HEK293T (cell line): ENCODE measurements around the gene KCNQ2.
"Not testable (repeated sequence)": the region's sequence is repeated elsewhere in the genome, so short reads cannot be mapped to it uniquely, and the experiment has no call there.

Experiments
- CTCF ChIA-PET: fragments of 350-600 bp; formaldehyde crosslinking; extraction: SDS; loops from one replicate; lab custom pipeline; 2021; ENCODE audit warnings: antibody characterized with exemption, inconsistent platforms; lab: Yijun Ruan, JAX
- POLR2A ChIA-PET: fragments of 350-600 bp; formaldehyde crosslinking; extraction: SDS; loops from one replicate; lab custom pipeline; 2020; ENCODE audit warnings: antibody characterized with exemption, inconsistent platforms; lab: Yijun Ruan, JAX
- DNase-seq: peaks from one replicate; pipeline ENCODE4 v3.0.0; 2012; ENCODE audit warnings: mixed read lengths; ENCODE audit errors: extremely low spot score
- ARNT ChIP-seq: fragments of 450-650 bp; IDR thresholded peaks from 2 replicates; pipeline ENCODE4 v1.6.1; 2017; ENCODE audit warnings: mild to moderate bottlenecking
- BHLHE40 ChIP-seq: fragments of 450-650 bp; IDR thresholded peaks from 2 replicates; pipeline ENCODE4 v1.6.1; 2016; ENCODE audit warnings: mild to moderate bottlenecking, moderate library complexity, borderline replicate concordance
- CTBP1 ChIP-seq: fragments of 450-650 bp; IDR thresholded peaks from 2 replicates; pipeline ENCODE4 v1.6.1; 2016; ENCODE audit warnings: borderline replicate concordance
- ELF4 ChIP-seq: fragments of 450-650 bp; IDR thresholded peaks from 2 replicates; pipeline ENCODE4 v1.6.1; 2017; ENCODE audit warnings: antibody characterized with exemption
- FOXA1 ChIP-seq: fragments of 450-650 bp; IDR thresholded peaks from 2 replicates; pipeline ENCODE4 v1.6.1; 2016; ENCODE audit warnings: mild to moderate bottlenecking
- FOXK2 ChIP-seq: fragments of 450-650 bp; IDR thresholded peaks from 2 replicates; pipeline ENCODE4 v1.6.1; 2016; ENCODE audit warnings: mild to moderate bottlenecking
- FOXM1 ChIP-seq: fragments of 450-650 bp; IDR thresholded peaks from 2 replicates; pipeline ENCODE4 v1.6.1; 2017; ENCODE audit warnings: mild to moderate bottlenecking, borderline replicate concordance
- HDGF ChIP-seq: fragments of 450-650 bp; IDR thresholded peaks from 2 replicates; pipeline ENCODE4 v1.6.1; 2017; ENCODE audit warnings: antibody characterized with exemption, borderline replicate concordance
- L3MBTL2 ChIP-seq: fragments of 450-650 bp; conservative IDR thresholded peaks from 2 replicates; pipeline ENCODE4 v1.6.1; 2016; ENCODE audit warnings: mild to moderate bottlenecking
- LEF1 ChIP-seq: fragments of 450-650 bp; IDR thresholded peaks from 2 replicates; pipeline ENCODE4 v1.6.1; 2017; ENCODE audit warnings: mild to moderate bottlenecking, borderline replicate concordance
- NFRKB ChIP-seq: fragments of 450-650 bp; IDR thresholded peaks from 2 replicates; pipeline ENCODE4 v1.6.1; 2016; ENCODE audit warnings: mild to moderate bottlenecking, moderate library complexity
- PKNOX1 ChIP-seq: fragments of 450-650 bp; IDR thresholded peaks from 2 replicates; pipeline ENCODE4 v1.6.1; 2016
- SP1 ChIP-seq: fragments of 450-650 bp; IDR thresholded peaks from 2 replicates; pipeline ENCODE4 v1.6.1; 2017
- SUZ12 ChIP-seq: fragments of 450-650 bp; IDR thresholded peaks from 2 replicates; pipeline ENCODE4 v1.6.1; 2016; ENCODE audit warnings: mild to moderate bottlenecking
- TARDBP ChIP-seq: fragments of 450-650 bp; IDR thresholded peaks from 2 replicates; pipeline ENCODE4 v1.6.1; 2016
- ZNF384 ChIP-seq: fragments of 450-650 bp; IDR thresholded peaks from 2 replicates; pipeline ENCODE4 v1.6.1; 2016

KCNQ2 gene

DNA sequence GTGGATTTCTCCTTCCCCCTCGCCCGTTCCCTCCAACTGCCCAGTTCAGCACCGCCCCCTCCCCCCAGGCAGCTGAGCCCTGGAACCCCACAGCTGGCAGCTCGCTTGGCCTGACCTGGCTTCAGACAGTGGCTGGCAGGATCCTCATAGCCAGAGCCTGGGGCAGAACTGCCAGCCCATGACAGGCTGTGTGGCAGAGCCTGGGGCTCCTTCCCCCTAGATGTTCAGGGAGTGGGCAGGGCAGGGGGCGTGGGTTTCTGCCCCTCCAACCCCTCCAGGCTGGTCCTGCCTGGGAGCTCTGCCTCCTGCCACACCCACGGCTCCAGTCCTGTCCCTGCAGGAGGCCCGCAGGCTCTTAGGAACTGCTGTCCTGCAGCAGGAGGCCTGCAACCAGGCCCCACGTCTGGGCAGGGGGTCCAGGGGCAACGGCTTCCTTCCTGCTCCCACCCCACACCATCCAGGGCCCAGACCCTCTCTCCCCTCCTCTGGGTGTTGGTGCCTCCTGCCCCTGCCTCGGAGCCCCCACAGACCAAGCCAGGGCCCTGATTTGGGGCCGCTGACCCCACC lies 9.6 kb upstream of the KCNQ2 start:
- TF ChIP-seq SP1 (no peak), ZNF384 (no peak), TARDBP (no peak), CTBP1 (no peak), HDGF (no peak), PKNOX1 (no peak), FOXK2 (no peak), BHLHE40 (no peak), NFRKB (no peak), LEF1 (no peak), FOXA1 (no peak), SUZ12 (no peak), FOXM1 (no peak), L3MBTL2 (no peak), ELF4 (no peak), ARNT (no peak)
- DNase-seq, result no peak
- ChIA-PET CTCF (interaction anchor here (1.1 kb wide), 1 partner anchor 14 kb away, joined by 4 read pairs; no protein-coding TSS in a partner anchor), POLR2A (no interaction called here)

DNA sequence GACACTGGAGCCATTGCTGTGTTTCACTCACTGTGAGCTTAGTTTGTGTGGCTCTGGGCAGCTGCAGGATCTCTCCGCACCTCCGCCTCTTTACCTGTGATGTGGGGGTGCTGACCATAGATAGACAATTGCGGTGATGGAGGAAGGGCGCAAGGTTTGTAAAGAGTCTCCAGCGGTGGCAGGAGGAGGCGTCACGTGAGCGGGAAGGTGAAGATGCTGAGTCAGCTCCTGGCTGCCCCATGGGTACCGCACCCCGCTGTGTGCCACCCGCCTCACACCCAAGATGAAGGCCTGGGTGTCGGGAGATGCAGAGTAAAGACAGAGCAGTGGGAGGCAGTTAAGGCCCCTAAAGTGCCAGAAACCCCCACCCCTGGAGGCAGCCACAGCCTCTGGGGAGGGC lies 9.0 kb upstream of the KCNQ2 start:
- TF ChIP-seq FOXA1 (no peak), L3MBTL2 (no peak), NFRKB (no peak), TARDBP (no peak), BHLHE40 (no peak), CTBP1 (no peak), ELF4 (no peak), FOXM1 (no peak), FOXK2 (no peak), LEF1 (no peak), SP1 (no peak), PKNOX1 (no peak), HDGF (no peak), SUZ12 (no peak), ARNT (no peak), ZNF384 (no peak)
- no peak for DNase-seq
- ChIA-PET POLR2A (no interaction called here), CTCF (interaction anchor here (1.1 kb wide), 1 partner anchor 15 kb away, joined by 4 read pairs; no protein-coding TSS in a partner anchor)

- DNase-seq, CTCF ChIA-PET, POLR2A ChIA-PET: not testable (repeated sequence)
These were observed 7.4 kb upstream of the KCNQ2 start for GRCh38 chr20:63479695-63480419.

DNA sequence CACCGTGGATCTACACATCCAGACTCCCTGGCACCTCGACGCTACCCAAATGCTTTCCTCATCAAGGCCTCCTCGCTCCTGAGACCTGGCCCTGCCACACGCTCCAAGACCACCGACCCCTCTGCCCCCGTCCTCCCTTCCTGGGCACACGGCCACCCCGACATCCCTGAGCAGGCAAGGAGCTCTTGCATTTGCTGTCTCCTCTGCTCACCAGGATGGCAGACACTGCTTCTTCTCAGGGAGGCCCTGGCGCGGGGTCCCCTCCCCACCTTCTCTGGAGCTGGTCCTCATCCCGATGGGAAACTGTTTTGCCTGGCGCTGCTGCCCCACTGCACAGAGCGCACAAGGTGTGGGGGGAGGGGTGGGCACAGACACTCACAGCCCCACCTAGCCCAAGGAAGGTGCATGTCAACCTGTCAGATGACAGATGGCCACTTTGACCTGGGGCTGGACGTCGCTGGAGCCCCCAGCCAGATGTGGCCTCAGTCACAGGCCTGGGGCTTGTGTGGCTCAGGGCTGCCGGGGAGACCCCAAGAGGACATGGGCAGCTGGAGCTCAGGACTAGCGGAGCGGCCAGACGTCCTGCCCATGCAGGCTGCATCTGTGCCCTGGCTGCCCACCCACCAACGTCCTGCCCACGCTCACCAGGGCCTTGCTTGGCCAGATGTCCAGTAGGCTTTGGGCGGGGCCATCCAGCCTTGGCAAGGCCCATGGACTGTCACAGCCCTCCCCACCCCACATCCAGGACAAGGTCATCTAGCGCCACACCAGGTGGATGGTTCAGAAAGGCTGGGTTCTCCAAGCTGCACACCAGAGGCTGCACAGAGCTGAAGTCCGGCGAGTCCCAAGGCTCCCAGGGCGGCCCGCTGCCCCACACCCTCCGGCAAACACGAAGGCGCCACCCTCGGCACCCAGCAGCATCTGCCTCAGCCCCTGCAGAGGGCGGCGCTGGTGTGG lies 6.2 kb upstream of the KCNQ2 start:
- POLR2A ChIA-PET, result no interaction called here
- CTCF ChIA-PET, result interaction anchor here (1.0 to 1.1 kb wide), 2 partner anchors 18 to 37 kb away, joined by 3 to 6 read pairs; no protein-coding TSS in a partner anchor
- no peak for DNase-seq
- TF ChIP-seq PKNOX1 (no peak), L3MBTL2 (no peak), HDGF (no peak), TARDBP (no peak), ARNT (no peak), SP1 (no peak), FOXK2 (no peak), BHLHE40 (no peak), SUZ12 (no peak), FOXA1 (no peak), CTBP1 (no peak), LEF1 (no peak), ELF4 (no peak)

DNA sequence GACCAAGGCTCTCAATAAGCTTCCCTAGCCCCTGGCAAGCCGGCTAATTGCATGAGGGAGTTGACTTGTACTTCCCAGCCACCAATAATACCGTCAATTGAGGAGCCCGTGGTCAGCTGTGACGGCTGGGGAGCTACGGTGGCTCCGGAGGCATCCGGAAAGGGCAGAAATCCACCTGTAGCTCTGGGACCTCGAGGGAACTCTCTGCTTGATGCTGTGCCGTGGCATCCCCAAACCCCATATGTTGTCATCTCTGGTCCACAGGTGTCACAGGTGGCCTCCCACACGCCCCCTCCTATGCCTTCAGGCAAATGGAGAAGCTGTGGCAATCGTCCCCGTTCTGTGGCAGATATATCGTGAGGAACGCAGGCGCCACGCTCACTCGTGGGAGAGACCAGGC lies 5.5 kb upstream of the KCNQ2 start:
- CTCF ChIA-PET, result interaction anchor here (0.7 to 1.1 kb wide), 3 partner anchors 18 to 348 kb away, joined by 3 to 6 read pairs (median 3); no protein-coding TSS in a partner anchor
- TF ChIP-seq PKNOX1 (no peak), FOXA1 (no peak), ELF4 (no peak)
- no peak for DNase-seq
- POLR2A ChIA-PET, result no interaction called here
